Iris pigment epithelial cell (primary cell): ENCODE measurements around the gene ALB.
"Not testable (repeated sequence)": the region's sequence is repeated elsewhere in the genome, so short reads cannot be mapped to it uniquely, and the experiment has no call there.

Experiments used
- DNase-seq: peaks from one replicate; pipeline ENCODE4 v3.0.0-alpha.2; 2011; ENCODE audit warnings: low read depth

ALB gene

DNA sequence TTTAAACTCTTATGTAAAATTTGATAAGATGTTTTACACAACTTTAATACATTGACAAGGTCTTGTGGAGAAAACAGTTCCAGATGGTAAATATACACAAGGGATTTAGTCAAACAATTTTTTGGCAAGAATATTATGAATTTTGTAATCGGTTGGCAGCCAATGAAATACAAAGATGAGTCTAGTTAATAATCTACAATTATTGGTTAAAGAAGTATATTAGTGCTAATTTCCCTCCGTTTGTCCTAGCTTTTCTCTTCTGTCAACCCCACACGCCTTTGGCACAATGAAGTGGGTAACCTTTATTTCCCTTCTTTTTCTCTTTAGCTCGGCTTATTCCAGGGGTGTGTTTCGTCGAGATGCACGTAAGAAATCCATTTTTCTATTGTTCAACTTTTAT is at the start of gene ALB:
ALB (plus strand) TSS at position 246 of the 400 bp plus-strand sequence; CDS start at position 287, 41 bp downstream.
- DNase-seq = no peak

- DNase-seq = not testable (repeated sequence)
These were observed 46.9 kb upstream of the ALB start for GRCh38 chr4:73357174-73357573.

GRCh38 chr4:73369506-73370199 is 34.4 kb upstream of the ALB start:
- not testable (repeated sequence) for DNase-seq

- no peak for DNase-seq
These were observed 28.8 kb upstream of the ALB start for GRCh38 chr4:73375328-73375741.

DNA sequence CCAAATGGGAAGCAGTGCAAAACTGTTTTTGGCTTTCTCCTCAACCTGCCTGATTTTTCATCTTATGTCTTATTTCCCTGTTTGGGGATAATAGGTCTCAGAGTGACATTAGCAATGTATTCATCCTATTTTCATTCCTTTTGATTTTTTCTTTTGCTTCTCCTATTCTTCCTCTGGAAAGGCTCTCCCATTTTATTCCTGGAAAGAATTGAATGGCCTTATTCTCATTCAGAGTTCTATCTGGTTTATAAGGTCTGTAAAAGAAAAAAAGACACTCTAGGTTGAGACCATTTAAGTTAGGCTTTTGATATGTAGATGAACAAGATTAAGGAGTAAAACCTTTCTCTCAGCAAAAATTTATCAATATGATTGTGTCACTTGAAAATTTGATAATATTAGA is 27.8 kb upstream of the ALB start:
- no peak for DNase-seq

- no peak for DNase-seq
These were observed 27.1 kb upstream of the ALB start for GRCh38 chr4:73376976-73377375.

DNA sequence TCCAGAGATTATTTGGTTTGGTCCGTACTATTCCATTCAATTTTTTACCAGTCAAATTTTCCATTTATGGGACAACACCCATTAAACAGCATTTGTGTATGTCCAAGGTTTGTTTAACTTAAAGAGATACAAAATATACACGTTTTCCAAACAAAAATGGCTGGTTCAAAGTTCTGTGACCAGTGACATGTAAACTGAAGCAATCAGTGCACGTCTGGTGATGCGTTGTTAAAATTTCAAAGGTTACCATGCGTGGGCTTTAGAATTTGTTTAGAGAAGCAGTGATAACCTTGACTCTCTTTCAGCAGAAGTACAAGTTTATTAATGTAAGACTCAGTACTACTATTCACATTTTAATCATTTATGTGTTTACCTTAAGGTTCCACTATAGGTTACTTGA is 25.2 kb upstream of the ALB start:
- DNase-seq = no peak

- DNase-seq = no peak
These were observed 24.1 kb upstream of the ALB start for GRCh38 chr4:73379946-73380345.

- no peak for DNase-seq
These were observed 22.9 kb upstream of the ALB start for GRCh38 chr4:73381214-73381613.

GRCh38 chr4:73383452-73383851 is 20.6 kb upstream of the ALB start:
- no peak for DNase-seq

DNA sequence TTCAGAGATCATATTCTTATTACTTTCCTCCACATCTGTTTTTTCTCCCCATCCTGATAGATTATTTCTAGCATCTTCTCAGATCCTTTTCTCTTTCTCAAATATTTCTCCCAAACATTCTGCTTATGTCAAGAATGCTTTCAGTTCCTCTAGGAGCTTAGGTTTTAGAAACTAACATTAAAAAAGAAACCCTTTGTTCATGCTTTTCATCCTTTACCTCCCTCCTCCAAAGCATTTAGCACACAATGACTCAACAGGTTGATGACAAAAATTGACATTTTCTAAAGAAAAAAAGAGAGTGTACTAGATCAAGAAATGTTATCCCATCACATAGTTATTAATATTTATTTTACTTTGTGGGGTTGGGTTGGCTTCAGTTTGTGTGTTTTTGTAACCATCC is 16.5 kb upstream of the ALB start:
- no peak for DNase-seq

DNA sequence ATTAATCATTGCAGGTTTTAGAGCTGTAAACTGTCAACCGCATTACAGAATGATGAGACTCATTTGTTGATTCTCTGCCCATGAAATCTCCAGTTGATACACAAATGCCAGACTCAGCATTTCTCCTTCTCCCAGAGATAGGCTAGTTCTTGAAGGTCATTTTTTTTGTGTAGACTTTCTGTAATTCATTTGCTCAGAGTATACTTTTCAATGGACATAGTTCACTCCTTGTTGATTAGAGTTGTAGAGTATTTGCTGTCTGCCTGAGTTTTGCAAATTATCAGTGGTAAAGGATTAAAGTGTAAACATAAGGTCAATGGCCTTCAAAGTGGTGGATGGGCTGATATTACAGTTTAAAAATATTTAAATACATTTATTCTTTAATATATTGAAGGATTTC is 15.2 kb upstream of the ALB start:
- no peak for DNase-seq

DNA sequence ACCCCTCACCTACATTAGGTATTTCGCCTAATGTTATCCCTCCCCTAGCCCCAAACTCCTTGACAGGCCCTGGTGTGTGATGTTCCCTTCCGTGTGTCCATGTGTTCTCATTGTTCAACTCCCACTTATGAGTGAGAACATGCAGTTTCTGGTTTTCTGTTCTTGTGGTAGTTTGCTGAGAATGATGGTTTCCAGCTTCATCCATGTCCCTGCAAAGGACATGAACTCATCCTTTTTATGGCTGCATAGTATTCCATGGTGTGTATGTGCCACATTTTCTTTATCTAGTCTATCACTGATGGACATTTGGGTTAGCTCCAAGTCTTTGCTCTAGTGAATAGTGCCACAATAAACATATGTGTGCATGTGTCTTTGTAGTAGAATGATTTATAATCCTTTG is 14.4 kb upstream of the ALB start:
- not testable (repeated sequence) for DNase-seq

GRCh38 chr4:73391774-73392173 is 12.3 kb upstream of the ALB start:
- no peak for DNase-seq

DNA sequence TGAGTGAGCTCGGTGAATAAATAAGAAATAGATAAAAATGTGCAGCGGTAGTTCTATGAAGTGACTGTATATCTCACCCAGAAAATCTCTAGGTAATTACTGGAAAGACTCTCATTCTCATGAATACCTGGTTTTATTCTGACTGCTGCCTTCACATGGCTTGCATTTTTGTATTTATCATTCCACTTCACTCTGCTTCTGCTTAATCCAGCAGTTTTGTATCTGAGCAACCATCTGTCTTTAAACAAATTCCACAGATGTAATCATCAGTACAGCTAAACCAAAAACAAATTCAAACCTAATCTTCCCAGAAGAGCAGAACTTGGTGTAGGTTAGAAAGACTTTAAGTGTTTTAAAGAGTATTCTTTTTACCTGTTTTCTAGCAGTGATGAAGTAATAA is 11.2 kb upstream of the ALB start:
- DNase-seq = no peak

- no peak for DNase-seq
These were observed 7.8 kb upstream of the ALB start for GRCh38 chr4:73396304-73396703.

GRCh38 chr4:73396993-73397972 is 6.8 kb upstream of the ALB start:
- DNase-seq = no peak

DNA sequence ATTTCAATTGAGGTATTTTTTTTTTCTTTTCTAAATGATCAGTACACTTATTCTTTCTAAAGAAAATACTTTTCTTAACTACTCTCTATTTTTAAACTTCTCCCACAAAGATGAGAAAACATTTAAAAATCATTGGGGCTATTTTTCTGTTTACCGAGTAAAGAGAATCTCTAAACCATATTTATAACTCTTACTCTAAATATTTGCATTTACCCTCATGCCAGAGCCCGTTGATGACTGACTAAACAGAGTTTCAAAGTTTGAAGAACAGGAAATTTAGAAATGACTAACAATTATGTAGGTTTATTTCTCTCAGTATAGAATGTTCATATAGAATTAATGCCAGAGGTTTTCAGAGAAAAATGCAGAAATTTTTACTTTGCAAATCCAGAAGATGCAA is 2.7 kb upstream of the ALB start:
- DNase-seq = no peak

DNA sequence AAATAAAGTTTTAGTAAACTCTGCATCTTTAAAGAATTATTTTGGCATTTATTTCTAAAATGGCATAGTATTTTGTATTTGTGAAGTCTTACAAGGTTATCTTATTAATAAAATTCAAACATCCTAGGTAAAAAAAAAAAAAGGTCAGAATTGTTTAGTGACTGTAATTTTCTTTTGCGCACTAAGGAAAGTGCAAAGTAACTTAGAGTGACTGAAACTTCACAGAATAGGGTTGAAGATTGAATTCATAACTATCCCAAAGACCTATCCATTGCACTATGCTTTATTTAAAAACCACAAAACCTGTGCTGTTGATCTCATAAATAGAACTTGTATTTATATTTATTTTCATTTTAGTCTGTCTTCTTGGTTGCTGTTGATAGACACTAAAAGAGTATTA is 370 bp downstream of the ALB start:
- DNase-seq = no peak

DNA sequence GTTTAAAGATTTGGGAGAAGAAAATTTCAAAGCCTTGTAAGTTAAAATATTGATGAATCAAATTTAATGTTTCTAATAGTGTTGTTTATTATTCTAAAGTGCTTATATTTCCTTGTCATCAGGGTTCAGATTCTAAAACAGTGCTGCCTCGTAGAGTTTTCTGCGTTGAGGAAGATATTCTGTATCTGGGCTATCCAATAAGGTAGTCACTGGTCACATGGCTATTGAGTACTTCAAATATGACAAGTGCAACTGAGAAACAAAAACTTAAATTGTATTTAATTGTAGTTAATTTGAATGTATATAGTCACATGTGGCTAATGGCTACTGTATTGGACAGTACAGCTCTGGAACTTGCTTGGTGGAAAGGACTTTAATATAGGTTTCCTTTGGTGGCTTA is 1.1 kb downstream of the ALB start:
- no peak for DNase-seq

DNA sequence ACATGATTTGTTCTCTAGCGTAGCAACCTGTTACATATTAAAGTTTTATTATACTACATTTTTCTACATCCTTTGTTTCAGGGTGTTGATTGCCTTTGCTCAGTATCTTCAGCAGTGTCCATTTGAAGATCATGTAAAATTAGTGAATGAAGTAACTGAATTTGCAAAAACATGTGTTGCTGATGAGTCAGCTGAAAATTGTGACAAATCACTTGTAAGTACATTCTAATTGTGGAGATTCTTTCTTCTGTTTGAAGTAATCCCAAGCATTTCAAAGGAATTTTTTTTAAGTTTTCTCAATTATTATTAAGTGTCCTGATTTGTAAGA is 2.4 kb downstream of the ALB start:
- no peak for DNase-seq

DNA sequence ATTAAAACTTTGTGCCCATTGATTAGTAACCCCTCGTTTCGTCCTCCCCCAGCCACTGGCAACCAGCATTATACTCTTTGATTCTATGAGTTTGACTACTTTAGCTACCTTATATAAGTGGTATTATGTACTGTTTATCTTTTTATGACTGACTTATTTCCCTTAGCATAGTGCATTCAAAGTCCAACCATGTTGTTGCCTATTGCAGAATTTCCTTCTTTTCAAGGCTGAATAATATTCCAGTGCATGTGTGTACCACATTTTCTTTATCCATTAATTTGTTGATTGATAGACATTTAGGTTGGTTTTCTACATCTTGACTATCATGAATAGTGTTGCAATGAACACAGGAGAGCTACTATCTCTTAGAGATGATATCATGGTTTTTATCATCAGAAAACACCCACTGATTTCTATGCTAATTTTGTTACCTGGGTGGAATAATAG is 3.2 kb downstream of the ALB start:
- DNase-seq = no peak

GRCh38 chr4:73408181-73408867 is 4.2 kb downstream of the ALB start:
- no peak for DNase-seq
